ENCODE measurements around the gene TTC3. TPM values are rescaled to one million over a fixed set of nuclear protein-coding genes. Genes with fewer than 3 reads are reported as not detected.

TTC3 gene
- total RNA-seq, 2 donors from 2014 or later, result 32.8 to 84.2 TPM

DNA sequence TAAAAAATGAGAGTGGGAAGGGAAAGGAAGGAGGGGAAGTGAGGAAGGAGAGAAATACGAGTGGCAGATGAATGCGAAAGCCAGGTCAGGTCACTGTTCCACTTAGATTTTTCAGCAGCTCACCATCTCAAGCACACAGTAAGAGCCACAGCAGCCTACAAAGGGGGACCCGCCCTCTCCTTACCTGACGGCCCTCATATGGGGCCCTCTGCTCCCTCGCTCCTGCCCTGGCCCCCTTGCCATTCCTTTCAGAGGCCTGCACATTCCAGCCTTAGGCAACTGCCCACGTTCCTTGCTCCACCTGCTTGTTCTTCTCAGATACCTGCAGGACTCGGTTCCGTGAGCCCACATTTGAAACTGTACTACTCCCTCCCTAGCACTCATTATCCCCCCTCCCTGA is 172.1 kb downstream of the TTC3 start:
- Mint-ChIP-seq H3K27me3 (no peaks in the 10 kb centered on the region), H3K4me1 (ENCODE audit: low read depth in 2 of 2) (peaks cover 67 to 82% of the 10 kb centered on the region in 2 donors), H3K36me3 (peaks cover 7% of the 10 kb centered on the region), H3K9me3 (no peaks in the 10 kb centered on the region), H3K27ac (peak overlapping the region; percentile 75 to 82), H3K4me3 (peak overlapping the region; percentile 75)
- DNase-seq (ENCODE audit: low spot score) (no peak), ATAC-seq (no peak)

DNA sequence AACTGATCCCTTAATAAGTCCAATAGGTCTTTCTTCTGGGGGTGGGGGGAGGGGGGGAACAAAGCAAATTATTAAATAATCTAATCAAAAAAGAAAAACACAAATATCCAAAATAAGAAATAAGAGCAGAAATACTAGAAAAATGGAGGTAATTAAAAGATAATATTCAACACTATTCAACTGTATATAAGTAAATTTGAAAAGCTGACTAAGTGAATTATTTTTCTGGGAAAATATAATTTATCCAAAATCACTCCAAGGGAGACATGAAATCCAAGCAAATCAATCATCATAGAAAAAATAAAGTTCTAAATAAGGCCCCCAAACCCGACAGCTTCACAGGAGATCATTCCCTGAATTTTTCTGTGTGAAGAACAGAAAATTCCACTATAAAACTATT is 175.2 kb downstream of the TTC3 start:
- Mint-ChIP-seq H3K36me3 (peaks cover 7% of the 10 kb centered on the region), H3K9me3 (no peaks in the 10 kb centered on the region), H3K4me1 (ENCODE audit: low read depth in 2 of 2) (peaks cover 54 to 74% of the 10 kb centered on the region in 2 donors), H3K4me3 (no peak overlapping the region), H3K27ac (peak overlapping the region in 1 of 2 donors; percentile 72), H3K27me3 (no peaks in the 10 kb centered on the region)
- no peak for DNase-seq (ENCODE audit: low spot score)
- no peak for ATAC-seq

DNA sequence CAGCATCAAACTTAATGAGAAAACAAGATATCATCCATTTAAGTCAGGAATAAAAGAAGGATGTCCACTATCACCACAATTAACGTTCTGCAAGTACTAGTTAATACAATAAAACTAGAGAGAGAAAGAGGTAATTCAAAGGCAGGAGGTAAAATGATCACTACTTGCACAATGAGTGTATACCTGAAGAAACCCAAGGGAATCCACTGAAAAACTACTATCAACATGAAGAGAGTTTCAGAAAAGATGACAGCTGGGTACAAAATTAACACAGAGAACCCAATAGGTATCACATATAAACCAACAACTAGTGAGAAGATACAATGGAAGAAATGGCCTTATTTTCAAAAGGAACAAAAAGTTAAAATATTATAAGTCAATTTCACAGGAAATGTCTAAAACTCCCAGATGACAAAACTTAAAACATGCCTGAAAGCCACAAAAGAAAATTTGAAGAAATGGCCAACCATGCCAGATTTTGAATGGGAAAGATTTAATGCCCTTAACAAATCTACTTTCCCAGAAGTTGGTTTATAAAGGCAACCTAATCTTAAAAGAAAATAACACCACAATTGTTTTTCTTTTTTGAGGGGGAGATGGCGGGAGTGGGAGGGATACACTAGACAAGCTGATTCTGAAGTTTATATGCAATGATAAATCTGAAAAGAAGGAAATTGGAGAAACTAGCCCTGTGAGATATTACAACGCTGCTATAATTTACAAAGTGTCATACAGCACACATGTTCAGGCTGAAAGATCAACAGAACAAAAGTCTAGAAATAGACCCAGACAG is 176.3 kb downstream of the TTC3 start:
- ATAC-seq (no peak), DNase-seq (ENCODE audit: low spot score) (no peak)
- peaks cover 51 to 69% of the 10 kb centered on the region in 2 donors for H3K4me1 Mint-ChIP-seq (ENCODE audit: low read depth in 2 of 2)
- H3K27ac Mint-ChIP-seq, result peak overlapping the region; percentile 25 to 72
- peaks cover 7% of the 10 kb centered on the region for H3K36me3 Mint-ChIP-seq
- no peaks in the 10 kb centered on the region for H3K9me3 Mint-ChIP-seq
- peak overlapping the region; percentile 34 for H3K4me3 Mint-ChIP-seq
- no peaks in the 10 kb centered on the region for H3K27me3 Mint-ChIP-seq

DNA sequence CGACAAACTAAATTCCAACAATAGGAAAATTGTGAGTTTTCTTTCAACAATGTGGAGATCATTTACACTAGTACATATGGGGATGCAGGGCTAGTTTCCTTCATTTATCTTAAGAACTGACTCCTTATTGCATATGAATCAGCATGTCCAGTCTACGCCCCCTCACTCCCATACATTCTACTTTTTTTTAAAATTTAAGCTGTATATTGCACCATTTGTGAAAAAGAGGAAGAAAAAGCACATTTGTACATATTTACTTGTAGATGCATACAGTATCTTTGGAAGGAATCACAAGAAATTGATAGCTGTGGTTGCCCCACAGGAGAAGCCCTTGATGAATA is 178.2 kb downstream of the TTC3 start:
- peak overlapping the region in 1 of 2 donors; percentile 14 for H3K27ac Mint-ChIP-seq
- peaks cover 36 to 50% of the 10 kb centered on the region in 2 donors for H3K4me1 Mint-ChIP-seq (ENCODE audit: low read depth in 2 of 2)
- H3K27me3 Mint-ChIP-seq, result no peaks in the 10 kb centered on the region
- DNase-seq (ENCODE audit: low spot score), result no peak
- peaks cover 7% of the 10 kb centered on the region for H3K36me3 Mint-ChIP-seq
- H3K9me3 Mint-ChIP-seq, result no peaks in the 10 kb centered on the region
- H3K4me3 Mint-ChIP-seq, result no peak overlapping the region
- no peak for ATAC-seq

Other genes with a start within 250 kb of the TTC3 start
- 10 to 100 TPM; 16.1 to 30.7 TPM for gene HLCS, start 106.6 kb upstream of the TTC3 start, total RNA-seq
- gene RIPPLY3, start 66.6 kb upstream of the TTC3 start, total RNA-seq, result not detected
- 10 to 100 TPM; 11.2 to 15.9 TPM for gene PIGP, start 183 bp upstream of the TTC3 start, total RNA-seq
- 10 to 100 TPM; 62.0 to 87.0 TPM for gene VPS26C, start 194.1 kb downstream of the TTC3 start, total RNA-seq

Measured in natural killer cell treated with Interleukin-12 subunit alpha and Interleukin-12 subunit beta and Interleukin-15 and Interleukin-18, amount 100 ng/mL, for 72 hours (primary cell).